ENCODE measurements around the gene CD300LB. TPM values are rescaled to one million over a fixed set of nuclear protein-coding genes. Genes with fewer than 3 reads are reported as not detected.

CD300LB gene
- total RNA-seq, 2 experiments from 2014 or later = not detected

DNA sequence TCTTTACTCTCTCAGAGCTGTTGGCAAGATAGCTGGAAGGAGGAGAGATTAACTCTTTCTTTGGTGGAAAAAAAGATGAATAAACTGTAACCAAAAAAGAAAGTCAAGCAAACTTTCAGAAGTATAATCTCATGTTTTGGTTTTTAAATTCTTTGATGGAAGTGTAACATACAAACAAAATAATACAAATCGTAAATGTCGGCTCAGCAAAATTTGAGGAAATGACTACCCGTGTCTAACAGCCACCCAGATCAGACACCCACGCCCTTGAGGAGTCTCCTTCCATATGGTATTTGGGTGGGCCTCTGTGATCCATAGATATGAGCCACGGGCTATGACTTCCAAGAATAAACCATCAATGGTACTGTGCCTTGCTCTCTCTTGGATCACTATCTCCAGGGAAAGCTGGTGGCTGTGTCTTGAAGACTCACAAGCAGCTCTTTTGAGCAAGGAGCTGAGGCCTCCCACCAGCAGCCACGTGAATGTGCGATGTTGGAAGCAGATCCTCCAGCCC, 24.2 kb upstream of the CD300LB start:
- intact Hi-C loops (cut with micrococcal nuclease; ENCODE audit: unreplicated experiment) = no loop called here
- Histone ChIP-seq H2AFZ (ENCODE audit: low read length) (no peak overlapping the region), H3K9me3 (ENCODE audit: low read length) (no peaks in the 10 kb centered on the region), H3K36me3 (ENCODE audit: insufficient read depth, low read length) (no peaks in the 10 kb centered on the region), H3K79me2 (ENCODE audit: insufficient read depth, low read depth, low read length) (no peaks in the 10 kb centered on the region), H3K9me2 (ENCODE audit: insufficient read depth, low read length) (no peaks in the 10 kb centered on the region), H4K20me1 (ENCODE audit: insufficient read depth, low read length) (no peaks in the 10 kb centered on the region), H3K4me3 (ENCODE audit: low read depth, low read length, poor library complexity, severe bottlenecking) (no peak overlapping the region), H3K27ac (ENCODE audit: low read depth, low read length, poor library complexity, severe bottlenecking) (no peak overlapping the region), H3K4me1 (ENCODE audit: insufficient read depth, low read length, poor library complexity, severe bottlenecking) (no peaks in the 10 kb centered on the region), H3K4me2 (ENCODE audit: low read length) (no peak overlapping the region)
- CTCF ChIA-PET (ENCODE audit: unreplicated experiment) = no interaction called here
- POLR2A ChIA-PET = no interaction called here
- DNase-seq (ENCODE audit: low spot score) = no peak
- TF ChIP-seq EZH2phosphoT487 (IDR thresholded peaks at IDR 0.05; ENCODE audit: borderline replicate concordance, low read depth, low read length) = no peak
- TF ChIP-seq, protein P1, sequence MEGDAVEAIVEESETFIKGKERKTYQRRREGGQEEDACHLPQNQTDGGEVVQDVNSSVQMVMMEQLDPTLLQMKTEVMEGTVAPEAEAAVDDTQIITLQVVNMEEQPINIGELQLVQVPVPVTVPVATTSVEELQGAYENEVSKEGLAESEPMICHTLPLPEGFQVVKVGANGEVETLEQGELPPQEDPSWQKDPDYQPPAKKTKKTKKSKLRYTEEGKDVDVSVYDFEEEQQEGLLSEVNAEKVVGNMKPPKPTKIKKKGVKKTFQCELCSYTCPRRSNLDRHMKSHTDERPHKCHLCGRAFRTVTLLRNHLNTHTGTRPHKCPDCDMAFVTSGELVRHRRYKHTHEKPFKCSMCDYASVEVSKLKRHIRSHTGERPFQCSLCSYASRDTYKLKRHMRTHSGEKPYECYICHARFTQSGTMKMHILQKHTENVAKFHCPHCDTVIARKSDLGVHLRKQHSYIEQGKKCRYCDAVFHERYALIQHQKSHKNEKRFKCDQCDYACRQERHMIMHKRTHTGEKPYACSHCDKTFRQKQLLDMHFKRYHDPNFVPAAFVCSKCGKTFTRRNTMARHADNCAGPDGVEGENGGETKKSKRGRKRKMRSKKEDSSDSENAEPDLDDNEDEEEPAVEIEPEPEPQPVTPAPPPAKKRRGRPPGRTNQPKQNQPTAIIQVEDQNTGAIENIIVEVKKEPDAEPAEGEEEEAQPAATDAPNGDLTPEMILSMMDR (conservative IDR thresholded peaks at IDR 0.05; ENCODE audit: low read length) = no peak
- BruUV-seq (replicated peaks) = no TSS peak

DNA sequence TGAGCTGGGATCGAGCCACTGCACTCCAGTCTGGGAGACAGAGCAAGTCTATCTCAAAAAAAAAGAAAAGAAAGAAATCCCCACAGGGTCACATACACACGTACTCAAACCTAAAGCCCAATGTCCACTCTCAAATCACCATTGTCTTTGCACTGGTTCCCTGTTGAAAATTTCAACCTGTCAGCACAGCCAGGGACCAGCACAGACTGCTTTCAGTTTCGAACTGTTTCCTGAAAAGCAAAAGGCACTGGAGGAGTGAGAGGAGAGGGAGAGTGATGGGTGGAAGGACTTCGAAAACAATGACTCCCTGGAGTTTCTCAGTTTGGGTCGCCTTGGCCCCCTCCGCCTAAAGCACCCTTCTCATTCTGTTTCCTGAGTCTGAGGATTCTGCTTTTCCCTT, 23.6 kb upstream of the CD300LB start:
- H3K79me2 ChIP-seq (ENCODE audit: insufficient read depth, low read depth, low read length) = no peaks in the 10 kb centered on the region
- no peak overlapping the region for H2AFZ ChIP-seq (ENCODE audit: low read length)
- H3K4me2 ChIP-seq (ENCODE audit: low read length) = no peak overlapping the region
- no peaks in the 10 kb centered on the region for H3K9me3 ChIP-seq (ENCODE audit: low read length)
- no peak overlapping the region for H3K27ac ChIP-seq (ENCODE audit: low read depth, low read length, poor library complexity, severe bottlenecking)
- DNase-seq (ENCODE audit: low spot score) = no peak
- no peaks in the 10 kb centered on the region for H3K36me3 ChIP-seq (ENCODE audit: insufficient read depth, low read length)
- H3K4me3 ChIP-seq (ENCODE audit: low read depth, low read length, poor library complexity, severe bottlenecking) = no peak overlapping the region
- H3K9me2 ChIP-seq (ENCODE audit: insufficient read depth, low read length) = no peaks in the 10 kb centered on the region
- BruUV-seq (replicated peaks) = no TSS peak
- ChIA-PET POLR2A (no interaction called here), CTCF (ENCODE audit: unreplicated experiment) (no interaction called here)
- intact Hi-C loops (cut with micrococcal nuclease; ENCODE audit: unreplicated experiment) = no loop called here
- no peaks in the 10 kb centered on the region for H3K4me1 ChIP-seq (ENCODE audit: insufficient read depth, low read length, poor library complexity, severe bottlenecking)
- TF ChIP-seq EZH2phosphoT487 (IDR thresholded peaks at IDR 0.05; ENCODE audit: borderline replicate concordance, low read depth, low read length) = no peak
- TF ChIP-seq, protein P1 (conservative IDR thresholded peaks at IDR 0.05; ENCODE audit: low read length) = no peak
- no peaks in the 10 kb centered on the region for H4K20me1 ChIP-seq (ENCODE audit: insufficient read depth, low read length)

DNA sequence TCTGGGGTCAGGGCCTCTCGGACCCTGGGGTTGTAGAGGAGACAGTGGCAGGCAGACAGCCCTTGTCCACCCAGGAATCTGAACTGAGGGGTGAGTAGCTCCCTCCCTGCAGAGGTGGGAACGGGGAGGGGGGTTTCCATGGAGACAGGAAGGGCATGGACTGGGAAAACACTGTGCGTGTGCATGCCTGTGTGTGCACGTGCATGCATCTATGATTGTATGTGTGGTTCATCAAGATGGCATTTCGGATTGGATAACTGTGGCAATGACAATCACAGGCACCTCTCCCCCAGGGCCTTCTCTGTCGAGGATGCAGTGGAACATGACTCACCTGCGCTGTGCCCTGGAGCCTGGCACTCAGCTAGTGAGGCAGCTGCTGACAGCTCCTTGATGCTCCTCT, 20.8 kb upstream of the CD300LB start:
- BruUV-seq (replicated peaks) = no TSS peak
- H3K9me3 ChIP-seq (ENCODE audit: low read length) = no peaks in the 10 kb centered on the region

More for the DNA sequence above, 20.8 kb upstream of the CD300LB start:
- Histone ChIP-seq H4K20me1 (ENCODE audit: insufficient read depth, low read length) (no peaks in the 10 kb centered on the region), H3K79me2 (ENCODE audit: insufficient read depth, low read depth, low read length) (no peaks in the 10 kb centered on the region), H3K4me3 (ENCODE audit: low read depth, low read length, poor library complexity, severe bottlenecking) (no peak overlapping the region), H3K36me3 (ENCODE audit: insufficient read depth, low read length) (no peaks in the 10 kb centered on the region), H3K27ac (ENCODE audit: low read depth, low read length, poor library complexity, severe bottlenecking) (no peak overlapping the region), H3K4me2 (ENCODE audit: low read length) (no peak overlapping the region), H3K9me2 (ENCODE audit: insufficient read depth, low read length) (no peaks in the 10 kb centered on the region), H2AFZ (ENCODE audit: low read length) (no peak overlapping the region), H3K4me1 (ENCODE audit: insufficient read depth, low read length, poor library complexity, severe bottlenecking) (no peaks in the 10 kb centered on the region)
- POLR2A ChIA-PET = interaction anchor here (0.7 kb wide), 1 partner anchor 576 kb away, joined by 3 read pairs; no protein-coding TSS in a partner anchor
- CTCF ChIA-PET (ENCODE audit: unreplicated experiment) = no interaction called here
- no peak for DNase-seq (ENCODE audit: low spot score)
- TF ChIP-seq, protein P1 (conservative IDR thresholded peaks at IDR 0.05; ENCODE audit: low read length) = no peak
- no peak for TF ChIP-seq EZH2phosphoT487 (IDR thresholded peaks at IDR 0.05; ENCODE audit: borderline replicate concordance, low read depth, low read length)
- intact Hi-C loops (cut with micrococcal nuclease; ENCODE audit: unreplicated experiment) = no loop called here

All from OCI-LY7 (cell line).